ENCODE data around the gene COL20A1. TPM values are rescaled to one million over a fixed set of nuclear protein-coding genes. Genes with fewer than 3 reads are reported as not detected.
A peak's percentile ranks its signal among the peaks of the same experiment; 100 is the strongest.
"Not testable (repeated sequence)": the region's sequence is repeated elsewhere in the genome, so short reads cannot be mapped to it uniquely, and the experiment has no call there.

COL20A1 gene
- total and polyA plus RNA-seq, 5 donors = not detected

- Histone ChIP-seq H3K27ac (ENCODE audit: low read length) (no peak overlapping the region), H3K27me3 (ENCODE audit: control insufficient read depth, insufficient read depth) (no peaks in the 10 kb centered on the region), H3K9me3 (ENCODE audit: control insufficient read depth, low read length) (no peaks in the 10 kb centered on the region), H3K4me1 (ENCODE audit: control insufficient read depth, insufficient read depth, low read length) (no peaks in the 10 kb centered on the region), H3K4me3 (ENCODE audit: low read length) (no peak overlapping the region)
- ATAC-seq (no peak), DNase-seq (peak; percentile 10 to 40 (median 16))
- 87% methylated on average over 19 of the region's 19 CpGs for WGBS
- intact Hi-C loops (cut with DNase I) = no loop called here
Observed at GRCh38 chr20:63333241-63333836, 40.4 kb downstream of the COL20A1 start.

- ATAC-seq (no peak), DNase-seq (peak in 1 of 3 donors; percentile 4)
- no peaks in the 10 kb centered on the region for H3K27me3 ChIP-seq (ENCODE audit: control insufficient read depth, insufficient read depth)
- WGBS = 80% methylated on average over 8 of the region's 8 CpGs
- no peaks in the 10 kb centered on the region for H3K4me1 ChIP-seq (ENCODE audit: control insufficient read depth, insufficient read depth, low read length)
- H3K4me3 ChIP-seq (ENCODE audit: low read length) = no peak overlapping the region
- H3K27ac ChIP-seq (ENCODE audit: low read length) = no peak overlapping the region
- no peaks in the 10 kb centered on the region for H3K9me3 ChIP-seq (ENCODE audit: control insufficient read depth, low read length)
- intact Hi-C loops (cut with DNase I) = no loop called here
Observed at GRCh38 chr20:63334356-63334755, 41.4 kb downstream of the COL20A1 start.

GRCh38 chr20:63335060-63335459 lies 42.1 kb downstream of the COL20A1 start:
- 96% methylated on average over 9 of the region's 9 CpGs for WGBS
- peak in 1 of 3 donors; percentile 9 for DNase-seq
- ATAC-seq; H3K27me3 ChIP-seq (ENCODE audit: control insufficient read depth, insufficient read depth); H3K27ac ChIP-seq (ENCODE audit: low read length); H3K9me3 ChIP-seq (ENCODE audit: control insufficient read depth, low read length); H3K4me3 ChIP-seq (ENCODE audit: low read length); intact Hi-C loops (cut with DNase I); H3K4me1 ChIP-seq (ENCODE audit: control insufficient read depth, insufficient read depth, low read length): not testable (repeated sequence)

GRCh38 chr20:63335711-63336110 lies 42.7 kb downstream of the COL20A1 start:
- no peaks in the 10 kb centered on the region for H3K4me1 ChIP-seq (ENCODE audit: control insufficient read depth, insufficient read depth, low read length)
- intact Hi-C loops (cut with DNase I) = no loop called here
- ATAC-seq (no peak), DNase-seq (no peak)
- H3K27me3 ChIP-seq (ENCODE audit: control insufficient read depth, insufficient read depth) = no peaks in the 10 kb centered on the region
- no peak overlapping the region for H3K27ac ChIP-seq (ENCODE audit: low read length)
- whole genome bisulfite sequencing = 32% methylated on average over 9 of the region's 9 CpGs
- no peaks in the 10 kb centered on the region for H3K9me3 ChIP-seq (ENCODE audit: control insufficient read depth, low read length)
- no peak overlapping the region for H3K4me3 ChIP-seq (ENCODE audit: low read length)

GRCh38 chr20:63336232-63336752 lies 43.3 kb downstream of the COL20A1 start:
- Histone ChIP-seq H3K27ac (ENCODE audit: low read length) (no peak overlapping the region), H3K4me3 (ENCODE audit: low read length) (no peak overlapping the region), H3K9me3 (ENCODE audit: control insufficient read depth, low read length) (no peaks in the 10 kb centered on the region), H3K27me3 (ENCODE audit: control insufficient read depth, insufficient read depth) (no peaks in the 10 kb centered on the region), H3K4me1 (ENCODE audit: control insufficient read depth, insufficient read depth, low read length) (no peaks in the 10 kb centered on the region)
- intact Hi-C loops (cut with DNase I) = no loop called here
- 92% methylated on average over 29 of the region's 29 CpGs for WGBS
- DNase-seq (peak in 1 of 3 donors; percentile 18), ATAC-seq (no peak)

GRCh38 chr20:63337786-63338420 lies 44.9 kb downstream of the COL20A1 start:
- 61% methylated on average over 12 of the region's 12 CpGs for WGBS
- DNase-seq (peak in 1 of 3 donors; percentile 6), ATAC-seq (no peak)
- H3K27me3 ChIP-seq (ENCODE audit: control insufficient read depth, insufficient read depth) = no peaks in the 10 kb centered on the region
- no peak overlapping the region for H3K27ac ChIP-seq (ENCODE audit: low read length)
- intact Hi-C loops (cut with DNase I) = no loop called here
- no peak overlapping the region for H3K4me3 ChIP-seq (ENCODE audit: low read length)
- no peaks in the 10 kb centered on the region for H3K4me1 ChIP-seq (ENCODE audit: control insufficient read depth, insufficient read depth, low read length)
- no peaks in the 10 kb centered on the region for H3K9me3 ChIP-seq (ENCODE audit: control insufficient read depth, low read length)

GRCh38 chr20:63339154-63340094 lies 46.4 kb downstream of the COL20A1 start:
- ATAC-seq; H3K27me3 ChIP-seq (ENCODE audit: control insufficient read depth, insufficient read depth); H3K4me3 ChIP-seq (ENCODE audit: low read length); intact Hi-C loops (cut with DNase I); H3K4me1 ChIP-seq (ENCODE audit: control insufficient read depth, insufficient read depth, low read length); H3K27ac ChIP-seq (ENCODE audit: low read length); H3K9me3 ChIP-seq (ENCODE audit: control insufficient read depth, low read length): not testable (repeated sequence)
- DNase-seq = peak in 1 of 3 donors; percentile 4
- WGBS = 66% methylated on average over 14 of the region's 14 CpGs

- intact Hi-C loops (cut with DNase I); H3K4me1 ChIP-seq (ENCODE audit: control insufficient read depth, insufficient read depth, low read length); DNase-seq; H3K9me3 ChIP-seq (ENCODE audit: control insufficient read depth, low read length); ATAC-seq; H3K27ac ChIP-seq (ENCODE audit: low read length); H3K27me3 ChIP-seq (ENCODE audit: control insufficient read depth, insufficient read depth); H3K4me3 ChIP-seq (ENCODE audit: low read length): not testable (repeated sequence)
- WGBS = 70% methylated on average over 10 of the region's 10 CpGs
Observed at GRCh38 chr20:63340158-63340688, 47.2 kb downstream of the COL20A1 start.

GRCh38 chr20:63342561-63343459 lies 49.8 kb downstream of the COL20A1 start:
- H3K27me3 ChIP-seq (ENCODE audit: control insufficient read depth, insufficient read depth) = no peaks in the 10 kb centered on the region
- ATAC-seq (no peak), DNase-seq (peak; percentile 8 to 38 (median 33))

More at GRCh38 chr20:63342561-63343459, 49.8 kb downstream of the COL20A1 start:
- 91% methylated on average over 59 of the region's 59 CpGs for WGBS
- no peak overlapping the region for H3K4me3 ChIP-seq (ENCODE audit: low read length)
- H3K9me3 ChIP-seq (ENCODE audit: control insufficient read depth, low read length) = no peaks in the 10 kb centered on the region
- no peaks in the 10 kb centered on the region for H3K4me1 ChIP-seq (ENCODE audit: control insufficient read depth, insufficient read depth, low read length)
- no peak overlapping the region for H3K27ac ChIP-seq (ENCODE audit: low read length)
- intact Hi-C loops (cut with DNase I) = no loop called here
